WERI-Rb-1 (cell line): ENCODE results near the gene FBXW4.
A peak's percentile ranks its signal among the peaks of the same experiment; 100 is the strongest.
"Not testable (repeated sequence)": the region's sequence is repeated elsewhere in the genome, so short reads cannot be mapped to it uniquely, and the experiment has no call there.

Source experiments
- DNase-seq: peaks from one replicate; pipeline ENCODE4 v3.0.0-alpha.2; 2020
- H3K27ac ChIP-seq: fragments of 250-450 bp; sonication (Bioruptor Pico); 2 replicates; pipeline ENCODE4 v1.5.1; 2020; ENCODE audit warnings: mild to moderate bottlenecking, moderate library complexity
- H3K27me3 ChIP-seq: fragments of 250-450 bp; sonication (Bioruptor Pico); 2 replicates; pipeline ENCODE4 v1.5.1; 2021; ENCODE audit warnings: mild to moderate bottlenecking, low read depth, moderate library complexity; ENCODE audit not compliant: insufficient read depth, severe bottlenecking
- H3K36me3 ChIP-seq: fragments of 250-450 bp; sonication (Bioruptor Pico); 2 replicates; pipeline ENCODE4 v1.5.1; 2020; ENCODE audit warnings: mild to moderate bottlenecking, moderate library complexity
- H3K4me3 ChIP-seq: 2 replicates; pipeline ENCODE4 v1.5.1; 2011; ENCODE audit warnings: low read depth, mild to moderate bottlenecking, control low read depth, low read length
- H3K9me3 ChIP-seq: fragments of 250-450 bp; sonication (Bioruptor Pico); 2 replicates; pipeline ENCODE4 v1.5.1; 2021; ENCODE audit warnings: mild to moderate bottlenecking, moderate library complexity; ENCODE audit not compliant: severe bottlenecking
- CTCF ChIP-seq: IDR thresholded peaks from 2 replicates; pipeline ENCODE4 v1.5.1; 2011; ENCODE audit warnings: low read depth, mild to moderate bottlenecking, control low read depth, inconsistent platforms, low read length

Gene FBXW4

GRCh38 chr10:101601541-101601940 is 93.4 kb downstream of the FBXW4 start:
- H3K36me3 ChIP-seq, result no peaks in the 10 kb centered on the region
- no peaks in the 10 kb centered on the region for H3K9me3 ChIP-seq
- H3K4me3 ChIP-seq, result no peak overlapping the region
- no peak for TF ChIP-seq CTCF
- no peak for DNase-seq
- no peak overlapping the region for H3K27ac ChIP-seq
- no peaks in the 10 kb centered on the region for H3K27me3 ChIP-seq

GRCh38 chr10:101597091-101597900 is 97.7 kb downstream of the FBXW4 start:
- peak; percentile 79 for DNase-seq
- Histone ChIP-seq H3K36me3 (no peaks in the 10 kb centered on the region), H3K4me3 (no peak overlapping the region), H3K27ac (no peak overlapping the region), H3K27me3 (no peaks in the 10 kb centered on the region), H3K9me3 (no peaks in the 10 kb centered on the region)
- no peak for TF ChIP-seq CTCF

GRCh38 chr10:101595591-101596433 is 99.2 kb downstream of the FBXW4 start:
- Histone ChIP-seq H3K36me3 (no peaks in the 10 kb centered on the region), H3K9me3 (no peaks in the 10 kb centered on the region), H3K4me3 (no peak overlapping the region), H3K27me3 (no peaks in the 10 kb centered on the region), H3K27ac (no peak overlapping the region)
- no peak for TF ChIP-seq CTCF
- DNase-seq, result no peak

GRCh38 chr10:101593331-101593730 is 101.6 kb downstream of the FBXW4 start:
- H3K27ac ChIP-seq, DNase-seq, H3K4me3 ChIP-seq, H3K36me3 ChIP-seq, H3K9me3 ChIP-seq, H3K27me3 ChIP-seq: not testable (repeated sequence)

- no peak overlapping the region for H3K27ac ChIP-seq
- no peak for DNase-seq
- no peak for TF ChIP-seq CTCF
Measured at GRCh38 chr10:101588879-101589278, 106.1 kb downstream of the FBXW4 start.

More at GRCh38 chr10:101588879-101589278, 106.1 kb downstream of the FBXW4 start:
- H3K9me3 ChIP-seq, result no peaks in the 10 kb centered on the region
- H3K27me3 ChIP-seq, result no peaks in the 10 kb centered on the region
- peak overlapping the region; percentile 58 for H3K4me3 ChIP-seq
- peaks cover 10% of the 10 kb centered on the region for H3K36me3 ChIP-seq
